C4-2B (cell line): ENCODE data around the gene KCNJ12.

Experiments used
- CTCF ChIP-seq: fragments of 450-650 bp; conservative IDR thresholded peaks from 2 replicates; pipeline ENCODE4 v1.5.1; 2017; ENCODE audit warnings: mild to moderate bottlenecking
- ZFX ChIP-seq: fragments of 450-650 bp; IDR thresholded peaks from 2 replicates; pipeline ENCODE4 v1.6.1; 2017

GRCh38 chr17:21352221-21352980 lies 23.8 kb upstream of the KCNJ12 start:
- TF ChIP-seq CTCF: no peak
- TF ChIP-seq ZFX: no peak
